NCI-H128 (cell line): ENCODE measurements around the gene CBLC.

Experiments used
- DNase-seq: peaks from one replicate; lab custom pipeline; 2025; ENCODE audit not compliant: unreplicated experiment; lab: John Stamatoyannopoulos, UW

CBLC gene

DNA sequence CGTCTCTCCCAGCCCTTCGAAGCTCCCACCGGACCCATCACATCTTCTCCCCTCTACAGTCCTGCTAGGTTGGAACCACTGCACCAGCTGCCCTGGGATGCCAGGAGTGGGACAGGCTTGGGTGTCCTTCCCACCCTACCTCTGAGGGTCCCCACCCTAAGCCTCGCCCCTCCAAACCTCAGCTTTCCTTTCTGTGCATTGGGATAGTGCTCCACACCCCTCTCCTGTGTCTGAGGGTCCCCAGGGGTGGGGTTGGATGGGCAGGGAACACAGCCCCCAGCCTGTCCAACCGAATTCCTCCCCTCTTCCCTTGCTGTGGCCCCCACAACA lies 31.1 kb upstream of the CBLC start:
- DNase-seq: no peak

DNA sequence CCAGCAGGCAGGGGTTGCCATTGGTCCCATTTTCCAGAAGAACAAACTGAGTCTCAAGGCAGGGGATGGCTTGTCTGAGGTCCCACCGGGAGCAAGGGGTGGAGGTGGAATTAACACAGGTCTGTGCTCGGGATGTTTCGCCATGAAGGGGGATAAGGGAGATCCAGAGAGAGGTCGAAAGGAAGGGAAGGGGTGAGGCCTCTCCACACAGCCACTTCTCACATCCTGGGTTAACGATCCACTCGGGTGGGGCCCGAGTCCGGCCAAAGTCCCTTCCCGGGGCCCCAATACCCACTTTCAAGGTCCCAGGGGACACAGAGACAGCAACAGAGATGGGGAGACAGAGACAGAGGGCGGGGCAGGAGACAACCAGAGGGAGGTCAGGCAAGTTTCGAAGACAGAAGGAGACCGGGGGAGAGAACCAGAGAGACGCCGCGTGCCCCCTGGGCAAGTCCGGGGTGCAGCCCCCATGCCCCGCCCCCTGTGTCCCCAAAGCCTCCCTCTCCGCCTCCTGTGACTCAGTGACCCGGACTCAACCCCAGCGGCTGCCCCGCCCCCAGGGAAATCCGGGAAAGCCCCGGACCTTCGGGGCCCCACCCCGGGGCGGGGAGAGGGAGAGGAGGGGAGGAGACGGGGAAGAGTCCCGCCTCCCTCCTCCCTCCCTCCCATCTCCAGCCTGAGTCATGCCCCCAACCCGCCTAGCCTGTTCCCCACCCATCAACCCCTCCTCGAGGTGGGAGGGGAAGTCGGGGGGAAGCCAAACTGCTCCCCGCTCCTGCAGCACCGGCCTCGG lies 30.5 kb upstream of the CBLC start:
- peak; percentile 21 for DNase-seq

DNA sequence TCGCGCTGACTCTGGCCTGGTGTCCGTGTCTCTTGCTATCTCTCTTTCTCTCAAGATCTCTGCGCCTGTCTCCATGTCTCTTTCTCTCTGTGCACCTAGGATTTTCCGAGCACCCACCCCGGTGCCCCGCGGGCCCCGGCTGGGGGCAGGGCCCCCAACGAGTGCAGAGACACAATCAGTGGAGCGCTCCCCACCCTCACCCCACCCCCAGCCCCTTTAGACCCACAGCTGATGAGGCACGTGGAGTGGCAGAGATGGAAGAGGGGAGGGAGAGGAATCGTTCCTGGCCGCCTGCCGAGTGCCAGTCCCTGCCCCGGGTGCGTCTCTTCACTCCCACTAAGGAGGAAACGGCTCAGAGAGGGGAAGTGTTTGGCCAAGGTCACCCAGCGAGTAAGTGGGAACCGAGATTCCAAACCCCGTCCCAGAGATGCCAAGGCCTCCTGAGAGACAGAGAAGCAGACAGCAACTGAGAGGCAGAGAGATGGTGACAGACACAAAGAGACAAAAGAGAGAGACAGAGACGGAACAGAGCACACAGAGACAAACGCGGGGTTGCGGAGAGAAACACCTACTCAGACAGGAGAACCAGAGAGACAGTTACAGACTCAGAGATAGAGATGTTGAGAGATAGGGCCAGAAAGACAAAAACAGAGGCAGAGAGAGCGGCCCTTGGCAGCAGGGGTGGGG lies 29.8 kb upstream of the CBLC start:
- DNase-seq: no peak

DNA sequence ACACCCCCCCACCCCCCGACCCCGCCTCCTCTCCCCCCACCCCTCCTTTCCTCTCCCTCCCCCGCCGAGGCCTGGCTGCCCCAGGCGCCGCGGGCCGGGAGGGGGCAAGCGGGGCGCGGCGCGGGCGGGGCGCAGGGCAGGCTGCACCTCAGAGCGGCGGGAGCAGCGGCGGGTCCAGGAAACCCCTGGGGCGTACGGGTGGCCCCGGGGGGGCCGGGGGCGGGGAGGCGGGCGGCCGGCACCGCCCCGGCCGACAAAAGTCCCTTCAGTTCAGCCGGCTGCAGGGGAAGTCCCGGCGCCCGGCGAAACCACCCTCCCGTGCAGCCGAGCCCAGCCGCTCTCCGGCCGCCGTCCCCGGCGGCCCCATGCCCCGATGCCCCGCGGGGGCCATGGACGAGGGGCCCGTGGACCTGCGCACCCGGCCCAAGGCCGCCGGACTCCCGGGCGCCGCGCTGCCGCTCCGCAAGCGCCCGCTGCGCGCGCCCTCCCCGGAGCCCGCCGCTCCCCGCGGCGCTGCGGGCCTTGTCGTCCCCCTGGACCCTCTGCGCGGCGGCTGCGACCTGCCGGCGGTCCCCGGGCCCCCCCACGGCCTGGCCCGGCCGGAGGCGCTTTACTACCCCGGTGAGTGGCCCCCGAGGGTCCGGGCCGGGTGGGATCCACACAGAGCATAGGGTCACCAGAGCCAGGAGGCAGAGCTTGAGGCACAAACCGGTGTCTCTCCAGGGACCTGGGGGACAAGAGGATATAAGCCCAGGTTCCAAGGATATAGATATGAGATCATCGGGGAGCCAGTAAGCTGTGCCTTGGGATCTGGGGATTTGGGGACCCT lies 29.1 kb upstream of the CBLC start, which contains the start of gene BCL3:
TSS of gene BCL3 (plus strand) at position 283 of the 829 bp plus-strand sequence. CDS start at position 366, 83 bp downstream.
- DNase-seq: no peak

DNA sequence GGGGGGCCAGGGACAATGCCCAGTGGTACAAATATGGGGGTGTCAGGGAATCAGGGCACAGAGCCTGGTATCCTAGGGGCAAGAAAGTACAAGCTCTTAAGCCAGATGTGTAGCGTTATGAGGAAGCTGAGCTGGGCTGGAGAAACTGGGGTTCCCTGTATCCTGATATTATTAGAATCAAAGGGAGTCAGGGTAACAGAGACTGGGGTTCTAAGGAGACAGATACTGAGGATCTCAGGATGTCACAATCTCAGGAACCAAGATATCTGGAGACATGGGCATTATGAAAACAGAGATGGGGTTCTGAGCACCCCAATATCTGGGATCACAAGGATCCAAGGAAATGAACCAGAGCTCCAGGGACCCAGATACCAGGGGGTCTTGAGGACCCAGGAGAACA lies 28.4 kb upstream of the CBLC start:
- DNase-seq: no peak

DNA sequence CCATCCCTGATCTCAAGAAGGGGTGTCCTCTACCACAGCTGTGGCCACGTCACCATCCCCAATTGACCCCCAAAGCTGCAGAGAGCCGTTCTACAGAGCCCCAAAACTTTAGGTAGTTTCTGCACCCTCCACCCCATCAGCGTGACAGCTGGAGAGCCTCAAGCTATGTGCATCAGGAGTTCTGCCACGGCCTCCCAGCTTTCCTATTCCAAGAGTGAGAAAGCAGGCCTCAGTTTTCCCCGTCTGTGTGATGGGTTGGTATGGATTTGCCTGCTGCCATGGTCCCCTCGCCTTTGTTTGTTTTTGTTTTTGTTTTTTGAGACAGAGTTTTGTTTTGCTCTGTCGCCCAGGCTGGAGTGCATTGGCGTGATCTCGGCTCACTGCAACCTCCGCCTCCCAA lies 27.7 kb upstream of the CBLC start:
- DNase-seq: no peak

DNA sequence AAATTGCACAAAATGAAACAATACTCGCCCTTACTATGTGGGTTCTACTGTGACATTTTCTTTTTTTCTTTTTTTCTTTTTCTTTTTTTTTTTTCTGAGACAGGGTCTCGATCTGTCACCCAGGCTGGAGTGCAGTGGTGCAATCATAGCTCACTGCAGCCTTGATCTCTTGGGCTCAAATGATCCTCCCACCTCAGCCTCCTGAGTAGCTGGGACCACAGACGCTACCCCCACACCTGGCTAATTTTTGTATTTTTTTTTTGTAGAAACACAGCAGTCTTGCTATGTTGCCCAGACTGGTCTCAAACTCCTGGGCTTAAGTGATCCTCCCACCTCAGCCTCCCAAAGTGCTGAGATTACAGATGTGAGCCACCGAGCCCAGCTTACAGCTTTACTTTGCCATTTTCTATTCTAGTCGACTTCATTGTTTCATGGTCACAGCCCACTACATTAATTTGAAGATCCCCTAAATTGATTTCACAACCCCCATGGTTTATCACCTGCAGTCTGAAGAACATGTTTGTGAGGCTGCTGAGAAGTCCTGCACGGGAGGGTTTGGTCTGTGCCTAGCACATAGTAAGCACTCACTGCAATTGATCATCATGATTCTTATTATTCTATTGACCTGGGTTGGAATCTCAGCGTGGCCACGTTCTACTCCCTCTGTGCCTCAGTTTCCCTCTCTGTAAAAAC lies 25.4 kb upstream of the CBLC start:
- DNase-seq: no peak

DNA sequence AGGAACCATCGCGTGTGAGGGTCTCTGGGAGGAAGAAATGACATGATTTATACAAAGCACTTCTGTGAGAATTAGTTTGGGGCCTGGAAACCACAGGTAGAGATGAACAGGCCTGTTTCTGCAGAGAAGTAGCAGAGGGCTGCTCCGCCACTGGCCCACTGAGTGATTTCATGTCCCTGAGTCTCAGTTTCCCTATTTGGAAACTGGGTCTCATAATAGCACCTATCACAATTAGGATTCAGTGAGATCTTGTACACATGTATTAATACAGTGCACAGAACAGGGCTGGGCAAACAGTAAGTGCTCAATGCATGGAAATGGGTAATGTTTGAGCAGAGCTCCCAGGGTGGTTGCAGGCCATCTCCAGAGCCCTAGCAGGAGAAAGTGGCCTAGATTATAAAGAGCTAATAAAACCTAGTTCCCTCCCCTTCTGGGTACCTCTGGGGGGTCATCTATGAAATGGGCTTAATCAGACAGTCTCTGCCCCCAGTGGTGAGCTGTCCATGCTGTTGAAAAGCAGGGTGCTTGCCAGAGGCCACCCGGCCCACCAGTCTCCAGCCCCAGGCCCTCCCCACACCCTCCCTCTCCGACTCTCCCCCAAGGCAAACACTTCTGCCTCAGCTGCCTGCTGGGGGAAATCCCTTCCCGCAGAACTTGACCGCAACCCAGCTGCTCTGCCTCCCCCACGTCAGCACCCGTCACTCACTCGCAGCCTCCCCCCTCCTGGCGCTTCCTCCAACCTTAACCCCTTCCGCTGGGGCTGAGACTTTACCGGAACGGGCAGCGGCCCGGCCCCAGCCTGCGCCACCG lies 24.7 kb upstream of the CBLC start:
- peak; percentile 35 for DNase-seq

DNA sequence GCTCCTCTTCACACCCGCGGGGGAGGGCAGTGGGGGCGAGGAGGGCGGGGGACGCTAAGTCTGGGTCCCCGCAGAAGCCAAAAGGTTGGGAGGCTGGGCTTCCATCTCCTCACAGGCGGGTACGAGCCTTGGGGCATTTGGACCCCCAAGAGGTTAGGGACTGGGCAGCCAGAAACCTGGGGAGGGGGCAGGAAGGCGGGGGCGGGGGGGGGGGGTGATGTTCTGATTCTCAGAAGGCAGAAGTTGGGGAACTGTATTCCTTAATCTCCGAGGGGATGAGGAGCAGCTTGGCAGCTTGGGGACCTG lies 24.1 kb upstream of the CBLC start:
- no peak for DNase-seq

DNA sequence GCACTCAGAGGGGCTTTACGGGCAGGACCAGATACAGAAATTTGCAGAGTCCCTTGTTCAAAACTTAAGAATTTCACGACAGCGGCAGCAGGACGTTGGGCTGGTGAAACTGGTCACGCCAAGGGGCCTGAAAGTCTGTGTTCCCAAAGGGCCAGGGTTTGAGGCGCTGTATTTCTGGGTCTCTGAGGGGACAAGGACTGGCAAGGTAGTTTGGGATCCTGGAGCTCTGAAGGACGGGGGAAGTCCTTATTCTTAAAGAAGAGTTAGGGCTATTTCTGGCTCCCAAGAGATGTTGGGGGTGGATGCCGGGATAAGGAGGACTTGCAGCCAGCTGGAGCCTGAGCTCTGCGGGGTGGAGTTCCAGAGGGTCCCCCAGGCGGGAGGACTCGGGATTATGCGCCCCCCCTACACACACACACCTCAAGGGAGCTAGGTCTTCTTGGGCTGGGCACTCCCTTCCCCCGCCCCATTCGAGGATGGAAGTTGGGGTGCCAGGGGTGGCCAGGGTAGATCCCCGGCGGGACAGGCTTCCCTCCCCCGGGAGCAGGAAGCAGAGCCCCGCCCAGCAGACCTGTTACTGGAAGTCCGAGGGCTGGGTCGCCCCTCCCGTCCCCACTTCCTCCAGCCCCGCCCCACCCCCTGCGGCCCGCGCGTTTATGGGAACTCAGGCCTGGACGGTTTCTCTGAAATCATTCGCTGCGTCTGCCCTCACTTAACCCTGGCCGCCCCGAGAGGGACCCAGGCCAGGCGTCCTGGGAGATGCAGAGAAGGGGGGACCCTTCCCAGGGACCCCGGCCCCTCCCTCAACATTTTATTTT lies 23.5 kb upstream of the CBLC start:
- no peak for DNase-seq

DNA sequence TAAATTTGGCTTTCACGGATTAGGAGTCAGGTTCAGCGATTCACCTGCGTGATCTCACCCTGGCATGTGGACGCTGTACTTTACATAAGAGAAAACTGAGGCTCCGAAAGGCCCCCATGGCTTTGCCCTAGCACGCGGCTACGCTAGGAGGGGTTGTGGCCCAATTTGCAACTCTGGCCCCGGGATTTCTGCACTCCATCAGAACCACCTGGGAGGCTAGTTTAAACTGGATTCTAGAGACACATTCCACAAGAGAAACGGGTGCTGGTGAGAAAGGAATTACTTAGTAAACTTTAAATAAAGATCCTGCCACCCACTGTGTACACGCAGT lies 23.0 kb upstream of the CBLC start:
- DNase-seq: no peak

DNA sequence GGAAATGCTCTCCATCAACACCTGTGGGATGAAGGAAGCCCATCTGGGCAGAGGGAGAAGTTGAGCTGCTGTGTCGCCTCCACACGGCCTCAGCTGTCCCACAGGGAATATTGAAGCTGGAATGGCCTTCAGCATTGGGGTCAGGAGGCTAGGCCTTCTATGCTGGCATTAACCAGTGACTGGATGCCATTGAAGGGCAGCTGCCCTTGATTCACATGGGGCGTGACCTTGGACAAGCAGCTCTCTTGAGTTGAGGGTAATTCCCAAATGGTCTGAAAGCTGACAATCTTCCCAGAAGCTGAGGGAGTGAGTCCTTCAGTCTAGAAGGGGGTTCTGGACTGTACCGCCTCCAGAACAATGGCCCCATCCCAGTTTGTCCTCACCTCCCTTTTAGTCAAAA lies 22.5 kb upstream of the CBLC start:
- DNase-seq: no peak

DNA sequence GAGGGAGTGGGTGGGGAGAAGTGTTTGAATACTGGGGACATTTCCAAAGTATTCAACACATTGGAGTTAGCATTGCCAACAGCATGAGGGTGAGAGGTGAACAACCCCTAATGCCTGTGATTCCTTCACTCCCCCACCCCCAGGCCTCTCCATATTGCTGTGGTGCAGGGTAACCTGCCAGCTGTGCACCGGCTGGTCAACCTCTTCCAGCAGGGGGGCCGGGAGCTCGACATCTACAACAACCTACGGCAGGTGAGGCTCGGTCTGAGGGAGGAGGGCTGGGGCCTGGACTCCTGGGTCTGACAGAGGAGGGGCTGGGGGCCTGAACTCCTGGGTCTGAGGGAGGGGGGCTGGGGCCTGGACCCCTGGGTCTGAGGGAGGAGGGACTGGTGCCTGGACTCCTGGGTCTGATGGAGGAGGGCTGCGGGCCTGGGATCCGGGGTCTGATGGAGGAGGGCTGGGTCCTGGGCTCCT lies 21.6 kb upstream of the CBLC start:
- DNase-seq: no peak

DNA sequence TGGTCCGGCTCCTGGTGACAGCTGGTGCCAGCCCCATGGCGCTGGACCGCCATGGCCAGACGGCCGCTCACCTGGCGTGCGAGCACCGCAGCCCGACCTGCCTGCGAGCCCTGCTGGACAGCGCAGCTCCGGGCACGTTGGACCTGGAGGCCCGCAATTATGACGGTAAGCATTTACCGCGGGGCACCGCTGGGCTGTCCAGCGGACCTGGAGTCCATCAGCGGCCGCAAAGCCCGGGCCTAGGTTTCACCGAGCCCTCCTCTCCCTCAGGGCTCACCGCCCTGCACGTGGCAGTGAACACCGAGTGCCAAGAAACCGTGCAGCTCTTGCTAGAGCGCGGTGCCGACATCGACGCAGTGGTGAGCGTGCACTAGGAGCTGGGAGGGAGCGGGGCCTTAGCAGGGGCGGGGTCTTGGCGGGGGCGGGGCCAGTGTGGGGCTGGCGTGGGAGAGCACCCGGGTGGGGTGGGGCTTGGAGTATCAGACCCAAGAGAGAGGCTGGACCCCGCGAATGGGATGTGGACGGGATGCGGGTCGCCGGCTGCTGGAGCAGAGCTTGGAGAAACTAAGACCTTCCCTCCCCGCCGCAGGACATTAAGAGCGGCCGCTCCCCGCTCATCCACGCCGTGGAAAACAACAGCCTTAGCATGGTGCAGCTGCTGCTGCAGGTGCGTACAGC lies 20.5 kb upstream of the CBLC start:
- DNase-seq: no peak

DNA sequence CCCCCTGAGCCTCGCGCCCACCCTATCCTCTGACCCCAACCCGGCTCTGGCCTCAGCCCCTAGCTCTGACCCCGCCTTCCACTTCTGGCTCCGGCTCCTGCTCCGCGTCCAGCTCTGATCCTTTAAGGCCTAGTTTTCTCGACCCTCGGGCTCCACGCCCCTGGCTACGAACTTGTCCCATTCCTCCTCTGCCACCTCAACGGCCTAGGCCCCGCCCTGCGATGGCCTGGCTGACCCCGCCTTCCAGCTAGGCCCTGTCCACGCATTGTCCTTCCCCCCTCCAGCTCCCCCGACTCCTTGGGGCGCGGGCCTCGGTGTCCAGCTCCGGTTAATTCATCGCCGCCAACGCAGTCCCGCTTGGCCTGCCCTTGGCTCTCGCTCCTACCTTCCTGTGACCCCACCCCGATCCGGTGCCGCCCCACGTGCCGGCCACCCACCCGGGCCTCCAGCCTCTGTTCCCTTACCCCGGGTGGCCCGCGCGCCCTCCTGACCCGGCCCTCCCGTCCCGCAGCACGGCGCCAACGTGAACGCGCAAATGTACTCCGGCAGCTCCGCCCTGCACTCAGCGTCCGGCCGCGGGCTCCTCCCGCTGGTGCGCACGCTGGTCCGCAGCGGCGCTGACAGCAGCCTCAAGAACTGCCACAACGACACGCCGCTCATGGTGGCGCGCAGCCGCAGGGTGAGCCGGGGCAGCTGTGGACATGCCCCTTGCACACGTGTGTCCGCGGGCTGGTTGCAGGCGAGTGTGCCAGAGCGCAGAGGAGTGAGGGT lies 19.8 kb upstream of the CBLC start:
- no peak for DNase-seq

DNA sequence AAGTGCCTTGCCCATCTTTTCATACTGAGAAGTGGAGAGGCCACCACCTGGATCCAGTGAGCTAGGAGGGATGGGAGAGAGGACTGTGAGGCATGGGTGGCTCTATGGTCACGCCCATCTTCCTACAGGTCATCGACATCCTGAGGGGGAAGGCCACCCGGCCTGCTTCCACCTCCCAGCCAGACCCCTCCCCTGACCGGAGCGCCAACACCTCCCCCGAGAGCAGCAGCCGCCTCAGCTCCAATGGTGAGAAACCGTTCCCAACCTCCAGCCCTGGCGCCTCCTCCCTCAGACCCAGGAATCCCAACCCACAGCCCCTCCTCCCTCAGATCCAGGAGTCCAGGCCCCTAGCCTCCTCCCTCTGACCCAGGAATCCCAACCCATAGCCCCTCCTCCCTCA lies 19.1 kb upstream of the CBLC start:
- no peak for DNase-seq

DNA sequence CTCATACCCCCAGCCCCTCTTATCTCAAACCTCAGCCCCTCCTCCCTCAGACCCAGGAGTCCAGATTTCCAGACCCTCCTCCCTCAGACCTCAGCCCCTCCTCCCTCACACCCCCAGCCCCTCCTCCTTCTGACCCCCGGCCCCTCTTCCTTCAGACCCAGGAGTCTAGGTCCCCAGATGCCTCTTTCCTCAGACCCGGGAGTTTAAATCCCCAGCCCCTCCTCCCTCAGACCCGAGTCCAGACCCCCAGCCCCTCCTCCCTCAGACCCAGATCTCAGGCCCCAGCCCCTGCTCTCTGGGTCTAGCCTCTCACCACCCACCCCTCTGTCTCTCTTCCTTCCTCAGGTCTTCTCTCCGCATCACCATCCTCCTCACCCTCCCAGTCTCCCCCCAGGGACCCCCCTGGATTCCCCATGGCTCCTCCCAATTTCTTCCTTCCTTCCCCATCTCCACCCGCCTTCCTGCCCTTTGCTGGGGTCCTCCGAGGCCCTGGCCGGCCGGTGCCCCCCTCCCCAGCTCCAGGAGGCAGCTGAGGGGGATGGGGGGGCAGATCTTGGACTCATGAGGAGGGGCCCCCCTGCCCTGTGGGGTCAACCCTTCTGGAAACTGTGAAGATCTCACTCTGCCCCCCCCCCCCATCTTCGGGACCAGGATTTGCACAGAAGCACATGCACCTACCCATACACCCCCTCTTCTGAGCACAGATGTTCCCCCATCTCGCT lies 18.4 kb upstream of the CBLC start:
- DNase-seq: no peak

DNA sequence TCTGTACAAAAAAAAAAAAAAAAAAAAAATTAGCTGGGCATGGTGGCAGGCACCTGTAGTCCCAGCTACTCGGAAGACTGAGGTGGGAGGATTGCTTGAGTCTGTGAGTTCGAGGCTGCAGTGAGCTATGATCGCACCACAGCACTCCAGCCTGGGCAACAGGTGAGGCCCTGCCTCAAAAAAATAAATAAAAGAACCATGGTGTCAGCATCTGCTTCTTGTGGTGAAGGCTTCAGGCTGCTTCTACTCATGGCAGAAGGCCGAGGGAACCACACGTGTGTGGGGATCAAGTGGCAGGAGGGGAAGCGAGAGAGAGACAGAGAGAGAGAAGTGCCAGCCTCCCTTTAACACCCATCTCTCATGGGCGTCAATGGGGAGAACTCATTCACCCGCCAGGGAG lies 15.7 kb upstream of the CBLC start:
- no peak for DNase-seq
